Mucosa of descending colon (tissue), 3 donors: Measurements from ENCODE around the gene MRPL41. TPM values are rescaled to one million over a fixed set of nuclear protein-coding genes. Genes with fewer than 3 reads are reported as not detected.

Experiments
- ATAC-seq: fragments of 200-7000 bp; cut with Tn5 transposase; one replicate; pipeline ENCODE4 v1.9.1; 2020; ENCODE audit warnings: mild to moderate bottlenecking, moderate library complexity
- DNase-seq, 3 donors: peaks; one replicate each; pipeline ENCODE4 v3.0.0-alpha.2; 2020
- H3K36me3 ChIP-seq: fragments of 200-600 bp; one replicate; pipeline ENCODE4 v1.8.0; 2021; ENCODE audit warnings: low read depth, mild to moderate bottlenecking
- H3K4me1 ChIP-seq: fragments of 200-600 bp; one replicate; pipeline ENCODE4 v1.8.0; 2021; ENCODE audit warnings: low read depth, mild to moderate bottlenecking
- H3K4me3 ChIP-seq: fragments of 200-600 bp; one replicate; pipeline ENCODE4 v1.8.0; 2021; ENCODE audit warnings: mild to moderate bottlenecking
- H3K9me3 ChIP-seq: fragments of 200-600 bp; one replicate; pipeline ENCODE4 v1.8.0; 2021; ENCODE audit warnings: mild to moderate bottlenecking
- CTCF ChIP-seq: fragments of 200-600 bp; IDR thresholded peaks from one replicate; pipeline ENCODE4 v1.8.0; 2022; ENCODE audit warnings: antibody characterized with exemption, mild to moderate bottlenecking
- intact Hi-C, 2 donors: fragments of 100-400 bp; cut with DNase I in 1 of 2; cut with micrococcal nuclease in 1 of 2; formaldehyde crosslinking; loops; one replicate each; pipeline versions ENCODE4 v1.11.0 to v1.11.1; 2022; cut with DNase I, micrococcal nuclease
- long read RNA-seq, 2 donors: library from polyadenylated mRNA; unstranded; transcript quantifications; one replicate each; pipeline ENCODE4 v2.0.0, GENCODE V29; 2019 to 2021
- total RNA-seq, 3 donors: library from RNA; stranded (reverse); fragmentation: NEBNext Ultra II Directional in 2 of 3; extraction: Animal tissue kit (Norgen Biotek cat#: 25700) in 2 of 3; gene quantifications; one replicate each; pipeline versions ENCODE4 v1.2.1 to v1.2.4, GENCODE V29; 2021 to 2023
- donor health status: DM: no; HTN: no; CAD: no; lungs with moderate emphysema.
- donor health status: DM: no; HTN: no; CAD: no.
- donor health status: DM: no; HTN: yes; CAD: no.

The MRPL41 gene
- 10 to 100 TPM; 67.1 to 93.8 (median 93.5) TPM for total RNA-seq
- long read RNA-seq, donor 1, transcript MRPL41-201 (2 exons, 1,262 nt): major isoform, 64 of 65 reads
- long read RNA-seq, donor 1, partial matches to known transcripts: 1 of 65 reads
- long read RNA-seq, donor 1, other reads (novel, unspliced or antisense): 0 of 65 reads
- long read RNA-seq, donor 2, transcript MRPL41-201 (2 exons, 1,262 nt): major isoform, 169 of 171 reads
- long read RNA-seq, donor 2, partial matches to known transcripts: 2 of 171 reads
- long read RNA-seq, donor 2, other reads (novel, unspliced or antisense): 0 of 171 reads

GRCh38 chr9:137551264-137552021 lies at the start of gene MRPL41:
TSS of gene MRPL41 (plus strand) at chr9:137551879. CDS start at chr9:137552082, 203 bp downstream.
- H3K4me3 ChIP-seq: peak within 1 kb of the TSS; percentile 61
- no peaks in the 10 kb centered on the region for H3K9me3 ChIP-seq
- ATAC-seq (peak; percentile 85), DNase-seq (peak; percentile 93 to 94 (median 93))
- no peaks in the 10 kb centered on the region for H3K36me3 ChIP-seq
- H3K4me1 ChIP-seq: peaks cover 16% of the 10 kb centered on the region
- intact Hi-C loops: no loop called here
- peak; percentile 20 for TF ChIP-seq CTCF

- intact Hi-C loops: no loop called here
- no peaks in the 10 kb centered on the region for H3K9me3 ChIP-seq
- TF ChIP-seq CTCF: no peak
Observed at GRCh38 chr9:137502008-137502911, 49.4 kb upstream of the MRPL41 start.

GRCh38 chr9:137504432-137504777 lies 47.3 kb upstream of the MRPL41 start:
- no peak for TF ChIP-seq CTCF
- Histone ChIP-seq H3K4me1 (no peaks in the 10 kb centered on the region), H3K9me3 (no peaks in the 10 kb centered on the region), H3K36me3 (no peaks in the 10 kb centered on the region), H3K4me3 (no peak overlapping the region)
- DNase-seq: no peak
- ATAC-seq: no peak
- intact Hi-C loops: no loop called here

More at GRCh38 chr9:137502008-137502911, 49.4 kb upstream of the MRPL41 start:
- ATAC-seq: no peak
- H3K4me1 ChIP-seq: no peaks in the 10 kb centered on the region
- H3K36me3 ChIP-seq: no peaks in the 10 kb centered on the region
- DNase-seq: peak in 1 of 3 donors; percentile 29
- no peak overlapping the region for H3K4me3 ChIP-seq

GRCh38 chr9:137505421-137506140 lies 46.1 kb upstream of the MRPL41 start:
- no peaks in the 10 kb centered on the region for H3K9me3 ChIP-seq
- intact Hi-C loops: no loop called here
- ATAC-seq (no peak), DNase-seq (peak in 1 of 3 donors; percentile 44)
- no peak overlapping the region for H3K4me3 ChIP-seq
- no peak for TF ChIP-seq CTCF
- H3K4me1 ChIP-seq: no peaks in the 10 kb centered on the region
- H3K36me3 ChIP-seq: no peaks in the 10 kb centered on the region

- DNase-seq: peak in 1 of 3 donors; percentile 47
- intact Hi-C loops: no loop called here
- peak; percentile 32 for ATAC-seq
- Histone ChIP-seq H3K4me3 (no peak overlapping the region), H3K4me1 (no peaks in the 10 kb centered on the region), H3K36me3 (no peaks in the 10 kb centered on the region), H3K9me3 (no peaks in the 10 kb centered on the region)
- TF ChIP-seq CTCF: no peak
Observed at GRCh38 chr9:137506274-137506673, 45.4 kb upstream of the MRPL41 start.
